ENCODE measurements around the gene PTPN4.

The PTPN4 gene

GRCh38 chr2:120001471-120001870, 241.7 kb downstream of the PTPN4 start:
- TF ChIP-seq USF1 (IDR thresholded peaks at IDR 0.05) = no peak
- TF ChIP-seq RAD21 (IDR thresholded peaks at IDR 0.05; ENCODE audit: low read depth) = no peak
- TF ChIP-seq FOXM1 (IDR thresholded peaks at IDR 0.05; ENCODE audit: borderline replicate concordance, low read depth) = no peak
- no peak for TF ChIP-seq EGR1 (IDR thresholded peaks at IDR 0.05)
- TF ChIP-seq REST (IDR thresholded peaks at IDR 0.05; ENCODE audit: low read depth) = no peak
- TF ChIP-seq YY1 (IDR thresholded peaks at IDR 0.05; ENCODE audit: low read depth) = no peak
- no peak for TF ChIP-seq TEAD4 (IDR thresholded peaks at IDR 0.05)
- no peak for TF ChIP-seq TCF12 (IDR thresholded peaks at IDR 0.05; ENCODE audit: low read depth)
- no peak for TF ChIP-seq MAX (IDR thresholded peaks at IDR 0.05)
- TF ChIP-seq EP300 (IDR thresholded peaks at IDR 0.05; ENCODE audit: borderline replicate concordance) = no peak
- TF ChIP-seq CEBPB (IDR thresholded peaks at IDR 0.05) = no peak
- no peak for TF ChIP-seq ZBTB7A (IDR thresholded peaks at IDR 0.05; ENCODE audit: low read depth)
- no peak for TF ChIP-seq NFIC (IDR thresholded peaks at IDR 0.05)

GRCh38 chr2:120004254-120004653, 244.5 kb downstream of the PTPN4 start:
- TF ChIP-seq CEBPB (IDR thresholded peaks at IDR 0.05) (no peak), MAX (IDR thresholded peaks at IDR 0.05) (no peak), RAD21 (IDR thresholded peaks at IDR 0.05; ENCODE audit: low read depth) (no peak), CREB1 (IDR thresholded peaks at IDR 0.05; ENCODE audit: low read depth) (no peak), EGR1 (IDR thresholded peaks at IDR 0.05) (no peak), USF1 (IDR thresholded peaks at IDR 0.05) (no peak), TAF1 (IDR thresholded peaks at IDR 0.05; ENCODE audit: low read depth) (no peak), NFIC (IDR thresholded peaks at IDR 0.05) (no peak), REST (IDR thresholded peaks at IDR 0.05; ENCODE audit: low read depth) (no peak), ZBTB7A (IDR thresholded peaks at IDR 0.05; ENCODE audit: low read depth) (no peak), YY1 (IDR thresholded peaks at IDR 0.05; ENCODE audit: low read depth) (no peak), TEAD4 (IDR thresholded peaks at IDR 0.05) (no peak), TCF12 (IDR thresholded peaks at IDR 0.05; ENCODE audit: low read depth) (no peak), EP300 (IDR thresholded peaks at IDR 0.05; ENCODE audit: borderline replicate concordance) (no peak)

GRCh38 chr2:120005834-120006521, 246.3 kb downstream of the PTPN4 start:
- TF ChIP-seq EGR1 (IDR thresholded peaks at IDR 0.05) (no peak), CEBPB (IDR thresholded peaks at IDR 0.05) (no peak), MAX (IDR thresholded peaks at IDR 0.05) (no peak), RAD21 (IDR thresholded peaks at IDR 0.05; ENCODE audit: low read depth) (no peak), EP300 (IDR thresholded peaks at IDR 0.05; ENCODE audit: borderline replicate concordance) (no peak), USF1 (IDR thresholded peaks at IDR 0.05) (no peak), YY1 (IDR thresholded peaks at IDR 0.05; ENCODE audit: low read depth) (no peak), REST (IDR thresholded peaks at IDR 0.05; ENCODE audit: low read depth) (no peak), CREB1 (IDR thresholded peaks at IDR 0.05; ENCODE audit: low read depth) (no peak)

- TF ChIP-seq TAF1 (IDR thresholded peaks at IDR 0.05; ENCODE audit: low read depth) (no peak), MAX (IDR thresholded peaks at IDR 0.05) (no peak), ZBTB7A (IDR thresholded peaks at IDR 0.05; ENCODE audit: low read depth) (no peak), CREB1 (IDR thresholded peaks at IDR 0.05; ENCODE audit: low read depth) (no peak), EP300 (IDR thresholded peaks at IDR 0.05; ENCODE audit: borderline replicate concordance) (no peak), RAD21 (IDR thresholded peaks at IDR 0.05; ENCODE audit: low read depth) (no peak), REST (IDR thresholded peaks at IDR 0.05; ENCODE audit: low read depth) (no peak), TCF12 (IDR thresholded peaks at IDR 0.05; ENCODE audit: low read depth) (no peak), TEAD4 (IDR thresholded peaks at IDR 0.05) (no peak), EGR1 (IDR thresholded peaks at IDR 0.05) (no peak), FOXM1 (IDR thresholded peaks at IDR 0.05; ENCODE audit: borderline replicate concordance, low read depth) (no peak)
Measured at GRCh38 chr2:120007851-120008250, 248.1 kb downstream of the PTPN4 start.
